Stimulated activated CD4-positive, alpha-beta T cell treated with anti-CD3 and anti-CD28 coated beads, Interleukin-12 subunit alpha, Interleukin-12 subunit beta, amount 100 ng/mL, for 48 hours (primary cell): ENCODE data around the gene EHD3.

Experiments used
- DNase-seq, 3 donors: peaks; one replicate each; pipeline ENCODE4 v3.0.0-alpha.2; 2020; ENCODE audit warnings: low read depth in 2 of 3, low spot score in 1 of 3

EHD3 gene

DNA sequence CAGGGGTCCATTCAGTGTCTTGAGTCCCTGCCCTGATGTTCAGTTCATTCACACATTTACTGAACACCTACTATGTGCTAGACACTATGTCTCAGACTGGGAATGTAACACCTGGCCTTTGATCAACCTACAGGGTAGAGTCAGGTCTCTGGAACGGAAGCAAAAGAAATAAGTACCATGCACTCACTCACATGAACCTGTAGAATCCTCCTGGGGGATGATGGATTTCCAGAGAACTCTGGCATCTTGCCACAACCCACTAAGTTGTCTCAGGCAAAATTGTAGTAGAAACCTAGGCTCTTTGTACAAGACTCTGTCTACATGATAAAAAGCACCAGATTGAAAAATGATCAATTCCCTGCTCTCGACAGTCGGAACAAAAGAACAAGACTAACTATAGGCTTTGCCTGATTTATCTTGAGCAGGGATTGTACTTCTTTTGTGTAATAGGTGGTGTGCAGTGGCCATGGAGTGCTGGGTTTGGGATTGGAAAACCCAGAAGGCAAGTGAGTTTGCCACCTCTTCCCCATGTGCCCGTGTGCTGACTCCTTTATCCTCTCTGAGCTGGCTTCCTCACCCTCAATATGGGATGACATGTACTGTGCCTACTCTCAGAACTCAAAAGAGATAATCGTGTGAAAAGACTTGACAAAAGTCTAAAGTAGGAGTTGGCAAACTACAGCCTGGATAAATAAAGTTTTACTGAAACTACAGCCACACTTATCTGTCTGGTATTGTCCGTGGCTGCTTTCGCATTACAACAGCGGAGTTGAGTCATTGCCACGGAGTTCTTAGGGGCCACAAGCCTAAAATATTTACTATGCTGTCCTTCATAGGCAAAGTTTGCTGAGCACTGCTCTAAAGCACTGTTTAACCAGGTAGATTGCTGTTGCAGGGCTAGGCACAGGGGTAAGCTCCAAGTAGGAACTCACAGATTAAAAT, 21.0 kb upstream of the EHD3 start:
- no peak for DNase-seq

DNA sequence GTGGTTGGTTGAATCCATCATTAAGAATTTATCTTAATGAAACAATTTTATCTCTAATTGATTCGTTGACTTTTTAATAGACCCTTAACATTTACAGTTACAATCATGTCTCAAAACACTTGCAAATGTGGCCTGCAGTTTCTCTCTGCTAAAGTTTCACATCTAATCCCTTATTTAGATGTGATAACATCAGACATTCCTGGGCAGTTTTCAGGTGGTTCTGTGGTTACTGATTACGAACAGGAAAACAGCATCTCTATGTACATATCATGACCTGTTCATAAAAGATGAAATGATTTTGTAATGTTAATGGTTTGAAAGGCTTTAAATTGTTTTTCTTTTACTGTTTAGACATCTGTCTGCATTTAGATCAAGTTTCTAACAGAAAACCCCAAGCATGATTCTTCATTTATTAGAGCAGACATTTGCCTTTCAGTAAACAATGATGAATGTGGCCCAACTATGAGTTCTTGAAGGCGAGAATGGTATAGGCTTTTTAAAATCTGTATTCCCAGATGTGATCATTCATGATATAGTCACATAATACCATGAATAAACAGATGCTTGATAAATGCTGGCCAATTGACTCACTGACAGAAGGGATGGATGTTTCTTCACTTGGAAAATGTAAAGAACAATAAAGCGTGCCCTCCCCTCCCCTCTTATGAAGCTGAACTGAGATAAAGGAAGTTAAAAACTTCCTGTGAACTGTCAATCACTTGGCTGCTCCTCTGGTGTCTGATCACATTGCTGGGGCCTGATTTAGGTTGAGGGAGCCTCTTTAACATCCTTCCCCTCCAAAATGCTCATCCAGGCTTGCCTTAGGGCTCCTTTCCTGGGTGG, 20.1 kb upstream of the EHD3 start:
- no peak for DNase-seq

DNA sequence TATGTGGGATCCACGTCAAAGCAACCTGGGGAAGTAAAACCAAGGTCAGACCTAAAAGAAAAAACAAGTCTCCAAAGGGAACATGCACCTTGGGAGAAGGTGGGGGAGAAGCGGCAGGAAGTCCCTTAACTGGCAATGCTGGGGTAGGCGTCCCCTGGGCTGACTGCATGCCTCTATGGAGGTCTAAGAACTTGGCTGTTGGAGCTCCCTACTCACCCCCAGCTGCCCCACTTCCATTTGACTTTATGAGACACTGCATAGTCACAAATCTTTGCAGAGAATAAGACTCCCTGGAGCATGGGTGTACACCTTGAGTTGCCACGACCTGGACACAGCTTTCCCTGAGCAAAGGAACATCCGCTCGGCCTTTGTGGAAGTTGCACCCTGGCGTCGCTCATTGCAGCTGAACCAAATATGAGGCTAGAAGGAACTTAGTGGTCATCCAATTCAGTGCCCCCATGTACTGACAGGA, 19.5 kb upstream of the EHD3 start:
- no peak for DNase-seq

DNA sequence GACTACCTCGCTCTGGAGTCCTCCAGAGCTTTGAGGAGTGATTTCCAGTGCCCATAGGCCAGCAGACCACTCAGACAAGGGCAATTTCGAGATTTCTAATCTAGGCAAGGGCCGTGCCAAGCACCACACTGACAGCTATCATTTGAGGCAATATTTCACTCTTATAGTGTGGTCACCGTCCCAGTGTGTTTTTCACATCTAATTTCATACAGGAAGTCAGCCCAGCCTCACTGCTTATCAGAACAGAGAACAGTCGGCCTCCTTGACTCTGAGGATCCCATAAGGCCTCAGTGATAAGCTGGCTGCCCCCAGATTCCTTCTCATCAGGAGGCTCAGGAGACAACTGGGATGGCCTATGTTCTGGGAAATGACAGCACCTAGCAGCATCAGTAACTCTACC, 17.2 kb upstream of the EHD3 start:
- no peak for DNase-seq

DNA sequence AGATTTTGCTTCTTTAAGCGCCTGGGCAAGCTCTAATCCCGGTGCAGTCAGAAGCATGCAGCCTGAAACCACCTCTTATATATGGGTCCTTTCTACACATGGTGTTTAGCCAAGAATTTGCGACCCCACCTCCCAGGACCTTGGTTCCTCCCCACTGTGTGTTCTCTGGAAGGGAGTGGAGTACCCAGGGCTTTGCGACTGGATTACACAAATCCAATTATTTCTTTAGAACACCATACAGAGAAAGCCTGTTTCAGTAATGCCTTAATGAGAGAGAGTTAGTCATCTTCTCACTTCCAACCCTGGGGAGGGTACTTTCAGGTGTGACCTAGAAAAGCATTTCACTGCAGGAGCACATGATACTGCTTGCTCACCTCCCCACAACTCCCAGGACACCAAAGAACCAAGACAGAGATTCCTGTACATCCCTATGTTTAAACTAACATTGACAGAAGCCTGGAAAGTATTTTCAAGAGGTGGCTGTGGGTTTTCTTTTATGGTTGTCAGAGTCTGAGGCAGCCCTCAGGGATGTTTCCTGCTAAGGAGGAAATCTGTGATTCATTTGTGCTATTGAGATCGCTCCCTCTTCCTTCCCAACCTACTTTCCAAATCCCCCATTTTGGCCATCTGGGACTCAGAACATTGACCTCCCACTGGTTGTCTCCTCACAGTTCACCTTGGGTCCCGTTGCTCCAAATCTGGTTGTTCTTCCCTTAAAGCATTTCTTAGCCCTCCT, 16.3 kb upstream of the EHD3 start, which contains the start of gene CAPN14:
Gene CAPN14, minus strand, starts transcription at position 51 of the 736 bp plus-strand sequence. CDS start 12,068 bp downstream, outside the sequence.
- no peak for DNase-seq

DNA sequence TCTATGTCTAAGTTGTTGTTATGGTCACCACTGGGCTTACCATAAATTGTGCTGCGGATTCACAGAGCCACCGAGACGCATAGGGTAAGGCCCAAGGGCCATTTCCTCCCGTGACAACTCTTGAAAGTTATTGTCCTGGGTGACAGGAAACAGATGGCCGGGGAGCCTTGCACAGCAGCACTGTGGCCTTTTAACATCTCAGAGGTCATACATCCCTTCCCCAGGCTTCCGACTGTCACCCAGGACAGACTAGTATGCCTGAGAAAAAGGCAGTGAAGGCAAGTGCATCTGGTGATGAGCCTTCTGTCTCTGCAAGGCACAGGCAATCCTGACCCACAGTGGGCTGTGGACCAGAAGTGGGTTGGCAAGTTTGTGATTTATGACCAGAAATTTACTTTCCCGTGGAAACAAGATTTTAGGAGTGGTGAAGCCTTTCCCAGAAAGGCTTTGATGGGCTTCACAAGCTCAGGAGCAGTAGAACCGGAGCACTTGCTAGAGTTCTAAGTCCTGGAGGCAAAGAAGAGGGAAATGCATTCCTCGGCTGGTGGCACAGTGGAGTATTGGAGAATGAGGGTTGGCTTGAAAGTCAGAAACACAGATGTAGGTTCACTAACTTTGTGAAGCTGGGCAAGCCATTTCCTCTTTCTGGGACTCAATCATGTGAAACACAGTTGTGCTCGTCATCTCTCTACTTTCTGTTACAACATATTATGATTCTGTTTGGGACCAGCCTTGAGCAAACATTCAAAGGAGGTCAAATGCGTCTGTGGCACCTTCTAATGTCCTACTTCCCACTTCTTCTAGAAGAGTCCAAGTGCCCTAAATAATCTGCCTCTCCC, 14.6 kb upstream of the EHD3 start:
- no peak for DNase-seq

DNA sequence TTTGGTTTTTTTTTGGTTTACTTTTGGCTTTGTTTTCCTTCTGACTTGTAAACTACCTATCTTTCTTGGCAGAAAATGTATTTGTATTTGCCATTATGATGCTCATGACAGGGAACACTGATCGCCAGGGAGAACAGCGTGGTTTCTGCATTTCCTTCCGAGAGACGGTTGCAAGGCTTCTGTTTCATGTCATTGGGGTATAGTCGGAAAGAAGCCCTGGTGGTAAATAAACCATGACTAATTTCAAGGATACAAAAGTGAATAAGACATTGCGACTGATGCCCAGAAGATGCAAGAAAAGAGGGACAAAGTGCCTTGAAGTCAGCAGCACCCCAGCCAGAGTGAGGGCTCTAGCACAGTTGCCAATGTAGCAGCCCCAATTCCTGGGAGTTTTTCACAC, 12.4 kb upstream of the EHD3 start:
- no peak for DNase-seq

DNA sequence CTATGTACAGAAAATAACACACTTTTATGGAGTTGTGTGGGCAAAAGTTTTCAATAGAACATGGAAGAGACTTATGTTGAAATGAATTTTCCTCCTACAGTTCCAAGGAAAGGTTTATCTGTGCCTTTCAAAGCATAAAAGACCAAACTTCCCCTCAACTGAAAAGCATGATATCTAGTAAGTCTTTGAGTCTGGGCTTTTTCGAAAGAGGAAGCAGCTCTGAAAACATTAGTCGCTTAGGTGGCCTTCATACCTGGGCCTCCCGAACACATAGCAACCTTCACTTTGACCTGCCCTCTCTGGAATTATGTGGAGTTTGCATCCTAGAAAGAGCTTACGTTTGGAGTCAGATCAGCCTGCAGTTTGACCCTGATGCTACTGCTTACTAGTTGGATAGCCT, 11.9 kb upstream of the EHD3 start:
- no peak for DNase-seq

DNA sequence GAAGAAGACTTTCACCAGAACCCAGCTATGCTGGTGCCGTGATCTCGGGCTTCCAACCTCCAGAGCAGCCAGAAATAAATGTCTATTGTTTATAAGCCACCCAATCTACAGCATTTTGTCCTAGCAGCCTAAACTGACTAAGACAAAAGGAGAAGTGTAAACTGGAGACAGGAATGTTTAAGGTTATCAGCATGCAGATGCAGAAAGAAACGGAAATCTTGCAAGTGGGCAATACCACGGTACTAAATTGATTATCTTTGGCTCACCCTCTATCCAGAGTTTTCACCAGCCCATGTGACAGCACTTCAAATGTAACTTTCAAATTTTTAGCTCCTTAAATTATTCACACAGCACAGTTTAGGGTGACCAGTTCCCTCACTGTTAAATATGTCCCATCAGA, 10.9 kb upstream of the EHD3 start:
- DNase-seq, result no peak

DNA sequence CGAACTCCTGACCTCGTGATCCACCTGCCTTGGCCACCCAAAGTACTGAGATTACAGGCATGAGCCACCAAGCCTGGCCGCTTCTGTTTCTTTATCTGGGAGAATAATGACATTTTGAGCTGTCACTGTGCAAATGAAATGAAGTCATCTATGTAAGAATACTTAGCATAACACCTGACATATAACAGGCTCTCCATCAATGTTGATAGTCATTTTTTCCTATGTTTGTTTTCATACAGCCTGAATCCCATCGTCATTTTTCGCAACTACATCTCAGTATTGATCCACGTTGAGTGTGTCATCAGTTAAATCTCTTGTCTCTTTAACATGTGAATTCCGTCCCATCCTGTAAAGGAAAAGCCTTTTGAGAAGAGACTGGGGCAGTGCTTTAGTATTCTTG, 10.2 kb upstream of the EHD3 start:
- no peak for DNase-seq

DNA sequence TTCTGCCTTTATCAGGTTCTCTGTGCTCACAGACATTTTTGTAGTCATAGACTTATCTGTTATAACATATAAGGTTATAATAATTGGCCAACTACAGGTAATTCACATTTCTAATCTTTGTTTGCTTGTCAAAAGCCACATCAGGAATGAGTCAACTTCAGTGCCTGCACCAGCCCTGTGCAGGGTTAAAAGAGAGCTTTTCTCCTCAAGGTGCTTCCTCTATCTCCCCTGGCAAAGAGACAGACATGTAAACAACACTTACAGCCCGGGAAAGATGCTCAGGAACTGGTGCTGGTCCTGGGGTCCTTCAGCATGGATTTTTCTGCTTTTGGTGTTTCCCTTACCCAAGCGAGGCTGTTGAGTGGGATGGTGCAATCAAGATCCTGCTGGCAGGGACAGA, 7.7 kb upstream of the EHD3 start:
- DNase-seq, result no peak

DNA sequence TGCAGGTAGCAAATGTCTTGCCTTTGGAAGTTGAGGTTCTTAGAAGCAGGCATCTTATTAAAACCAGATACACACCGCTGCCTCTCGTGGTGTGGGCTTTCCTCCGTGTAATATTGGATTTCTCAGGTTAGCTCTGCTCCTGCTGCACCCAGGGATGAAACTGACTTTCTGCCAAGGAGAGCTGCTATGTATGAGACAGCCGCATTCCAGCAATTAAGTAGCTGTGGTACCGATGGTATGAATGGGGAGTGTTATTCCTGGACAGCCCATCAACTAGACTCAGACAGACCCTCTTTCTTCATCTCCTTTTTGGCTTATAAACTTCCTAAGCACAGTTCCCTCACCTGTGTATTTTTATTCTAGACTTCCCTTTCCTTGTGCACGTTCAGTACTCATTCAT, 6.8 kb upstream of the EHD3 start:
- no peak for DNase-seq

DNA sequence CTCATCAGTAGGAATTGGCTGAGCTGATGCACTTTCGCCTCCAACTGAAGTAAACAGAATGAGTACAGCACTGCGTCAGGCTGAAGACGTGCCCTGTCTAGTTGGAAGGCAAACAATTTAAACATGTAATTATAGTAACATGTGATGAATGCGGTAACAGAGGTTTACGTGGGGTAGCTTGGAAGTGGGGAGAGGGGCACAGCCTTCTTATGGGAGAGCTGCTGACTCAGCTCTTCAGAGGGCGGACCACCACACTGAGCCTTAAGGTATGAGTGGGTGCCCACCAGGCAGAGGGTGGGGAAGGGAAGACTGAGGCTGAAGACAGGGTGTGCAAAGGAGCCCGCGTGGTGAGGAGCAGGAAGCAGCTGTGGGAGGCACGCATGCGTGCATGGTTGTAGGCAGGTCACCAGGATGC, 6.2 kb upstream of the EHD3 start:
- no peak for DNase-seq

DNA sequence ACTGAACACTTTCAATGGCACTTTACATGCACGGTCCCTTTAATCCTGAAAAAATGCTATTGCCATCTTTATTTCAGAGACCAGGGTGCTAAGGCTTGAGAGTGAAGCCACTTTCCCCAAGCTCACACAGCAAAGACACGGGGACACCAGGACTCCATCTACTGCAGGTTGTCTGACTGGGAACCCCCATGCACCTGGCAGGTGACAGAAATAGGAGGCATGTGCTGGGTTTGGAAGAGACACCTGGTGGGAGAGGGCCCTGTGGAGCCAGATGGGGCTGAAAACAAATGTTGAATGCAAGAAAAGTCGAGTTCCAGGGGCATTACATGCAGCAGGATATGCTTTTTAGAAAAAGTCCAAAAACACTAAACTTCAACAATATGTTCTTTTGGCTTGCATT, 5.2 kb upstream of the EHD3 start:
- DNase-seq, result no peak

DNA sequence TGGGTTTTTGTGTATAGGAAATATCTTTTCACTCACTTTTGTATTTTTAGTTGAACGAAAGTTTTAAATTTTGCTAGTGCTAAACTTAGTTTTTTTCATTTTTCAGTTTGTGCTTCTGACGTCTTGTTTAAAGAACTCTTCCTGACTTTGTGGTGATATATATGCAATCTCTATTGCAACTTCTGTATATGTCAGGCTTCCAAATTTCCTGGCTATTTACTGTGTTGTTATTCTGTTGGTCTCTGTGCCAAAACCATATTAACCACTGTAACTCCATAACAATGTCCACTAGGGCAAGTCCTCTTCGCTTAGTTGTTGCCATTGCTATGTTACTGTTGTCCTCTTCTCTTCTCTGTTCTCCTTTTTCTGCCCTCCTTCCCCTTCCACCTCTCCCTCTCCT, 3.2 kb upstream of the EHD3 start:
- DNase-seq, result no peak

DNA sequence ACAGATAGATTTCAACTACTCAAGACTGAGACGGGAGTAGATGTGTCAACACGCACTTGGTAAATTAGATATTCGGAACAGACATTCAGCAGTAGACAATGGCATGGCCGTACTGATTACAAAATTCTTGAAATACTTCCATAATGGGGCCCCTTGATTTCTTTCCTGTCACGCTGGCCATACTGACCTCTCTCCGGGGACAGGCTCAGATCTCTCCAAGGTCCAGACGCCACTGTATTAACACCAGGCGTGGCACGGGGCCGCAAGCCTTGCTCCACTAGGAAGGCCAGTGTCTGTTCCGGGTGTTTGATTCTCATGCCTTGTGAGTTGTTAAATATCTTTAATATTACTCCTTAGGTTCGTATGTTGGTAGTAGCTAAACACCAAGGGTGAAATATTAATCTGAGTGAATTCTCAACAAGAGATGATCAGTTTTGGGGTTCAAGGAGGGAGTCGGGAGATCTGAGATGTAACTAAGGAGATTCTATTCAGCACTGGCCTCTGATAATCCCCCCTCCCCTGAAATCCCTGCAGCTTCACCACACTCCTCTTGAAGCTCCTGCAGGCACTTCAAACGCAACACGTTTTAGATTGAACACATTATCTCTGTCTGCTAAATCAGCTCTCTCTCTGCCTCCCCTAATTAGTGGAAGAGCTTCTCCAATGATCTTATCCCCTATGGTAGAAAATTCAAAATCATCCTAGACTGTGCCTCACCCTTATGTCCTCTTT, 2.2 kb upstream of the EHD3 start:
- no peak for DNase-seq

DNA sequence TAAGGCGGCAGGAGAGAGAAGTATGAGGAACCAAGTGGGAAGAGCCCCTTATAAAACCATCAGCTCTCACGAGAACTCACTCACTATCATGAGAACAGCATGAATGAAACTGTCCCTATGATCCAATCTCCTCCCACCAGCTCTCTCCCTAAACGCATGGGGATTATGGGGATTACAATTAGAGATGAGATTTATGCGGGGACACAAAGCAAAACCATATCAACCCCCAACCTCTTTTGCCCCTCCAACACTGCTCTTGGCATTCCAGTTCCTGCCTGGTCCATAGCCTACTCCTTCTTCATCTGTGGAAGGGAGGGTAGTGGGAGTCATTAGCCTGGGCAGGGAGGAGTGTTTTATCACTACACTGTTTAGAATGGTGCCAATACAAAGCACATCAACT, 1.4 kb upstream of the EHD3 start:
- no peak for DNase-seq

DNA sequence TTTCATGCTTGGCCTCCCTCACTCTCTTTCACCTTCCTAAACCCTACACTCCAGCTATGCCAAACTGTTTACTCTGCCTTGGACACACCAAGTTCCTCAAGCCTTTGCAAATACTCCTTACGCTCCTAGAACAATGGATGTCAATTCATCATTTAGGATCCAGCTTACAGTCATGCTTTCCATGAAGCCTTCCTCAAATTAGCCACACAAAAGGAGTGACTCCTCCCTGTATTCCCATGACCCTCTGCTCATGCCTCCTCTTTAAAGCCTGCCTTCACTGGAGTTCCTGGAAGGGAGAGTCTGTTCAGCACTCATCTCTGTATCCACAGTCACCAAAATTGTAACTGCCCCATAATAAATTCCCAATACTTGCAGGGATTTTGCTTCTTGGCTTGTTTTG, 721 bp upstream of the EHD3 start:
- no peak for DNase-seq

DNA sequence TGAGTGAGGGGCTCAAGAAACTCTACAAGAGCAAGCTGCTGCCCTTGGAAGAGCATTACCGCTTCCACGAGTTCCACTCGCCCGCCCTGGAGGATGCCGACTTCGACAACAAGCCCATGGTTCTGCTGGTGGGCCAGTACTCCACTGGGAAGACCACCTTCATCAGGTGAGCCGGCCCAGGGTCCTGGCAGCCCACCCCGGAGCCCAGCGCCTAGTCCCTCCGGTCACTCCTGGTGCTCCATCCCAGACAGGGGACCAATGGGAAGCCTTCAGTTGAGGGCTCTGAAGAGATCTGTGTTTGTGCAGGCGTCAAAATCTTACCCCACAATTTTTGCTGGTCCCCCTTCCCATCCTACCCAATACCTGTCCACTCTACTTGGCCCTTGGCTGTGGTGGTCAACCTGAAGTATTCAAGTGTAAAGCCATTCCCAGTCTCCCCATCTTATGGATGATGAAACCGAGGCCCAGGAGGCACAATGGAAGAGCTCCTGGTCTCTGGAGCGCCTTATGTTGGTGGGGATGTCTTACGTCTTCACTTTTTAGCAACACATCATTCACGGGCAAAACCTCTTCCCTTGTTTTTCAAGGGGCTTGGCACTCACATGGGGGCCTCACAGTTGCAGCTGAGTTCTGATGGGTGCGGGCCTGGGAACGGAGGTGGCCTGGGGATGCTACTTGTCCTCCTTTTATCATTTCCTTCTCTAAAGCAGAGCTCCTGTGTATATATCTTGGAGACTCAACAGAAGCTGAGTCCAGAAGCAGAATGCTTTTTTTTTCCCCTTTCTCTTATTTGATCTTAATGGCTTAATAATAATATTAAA, 941 bp downstream of the EHD3 start:
- DNase-seq, result no peak
